Body of pancreas (tissue), 4 donors: ENCODE data around the gene ZSWIM6.

Source experiments
- POLR2A ChIP-seq, 3 donors: fragments of 450-650 bp; IDR thresholded peaks; one replicate each; pipeline ENCODE4 v1.6.1; 2016; ENCODE audit warnings: antibody characterized with exemption in 3 of 3, mild to moderate bottlenecking in 2 of 3
- TF ChIP-seq, protein P1 (sequence below), 7 experiments: fragments of 450-650 bp in 4 of 7; fragments of 200-600 bp in 3 of 7; sonication (generic) in 3 of 7; IDR thresholded peaks; one replicate each; pipeline ENCODE4 v1.5.1; 2016 to 2019; ENCODE audit warnings: antibody characterized with exemption in 7 of 7

GRCh38 chr5:61582887-61583286, 250.8 kb downstream of the ZSWIM6 start:
- TF ChIP-seq, protein P1, sequence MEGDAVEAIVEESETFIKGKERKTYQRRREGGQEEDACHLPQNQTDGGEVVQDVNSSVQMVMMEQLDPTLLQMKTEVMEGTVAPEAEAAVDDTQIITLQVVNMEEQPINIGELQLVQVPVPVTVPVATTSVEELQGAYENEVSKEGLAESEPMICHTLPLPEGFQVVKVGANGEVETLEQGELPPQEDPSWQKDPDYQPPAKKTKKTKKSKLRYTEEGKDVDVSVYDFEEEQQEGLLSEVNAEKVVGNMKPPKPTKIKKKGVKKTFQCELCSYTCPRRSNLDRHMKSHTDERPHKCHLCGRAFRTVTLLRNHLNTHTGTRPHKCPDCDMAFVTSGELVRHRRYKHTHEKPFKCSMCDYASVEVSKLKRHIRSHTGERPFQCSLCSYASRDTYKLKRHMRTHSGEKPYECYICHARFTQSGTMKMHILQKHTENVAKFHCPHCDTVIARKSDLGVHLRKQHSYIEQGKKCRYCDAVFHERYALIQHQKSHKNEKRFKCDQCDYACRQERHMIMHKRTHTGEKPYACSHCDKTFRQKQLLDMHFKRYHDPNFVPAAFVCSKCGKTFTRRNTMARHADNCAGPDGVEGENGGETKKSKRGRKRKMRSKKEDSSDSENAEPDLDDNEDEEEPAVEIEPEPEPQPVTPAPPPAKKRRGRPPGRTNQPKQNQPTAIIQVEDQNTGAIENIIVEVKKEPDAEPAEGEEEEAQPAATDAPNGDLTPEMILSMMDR (IDR thresholded peaks at IDR 0.05), result no peak
- TF ChIP-seq POLR2A (IDR thresholded peaks at IDR 0.05), result no peak
